Chondrocyte (in vitro differentiated cells): Measurements from ENCODE around the gene ANKRD31. TPM values are rescaled to one million over a fixed set of nuclear protein-coding genes. Genes with fewer than 3 reads are reported as not detected.

Experiments used
- DNase-seq: peaks from one replicate; pipeline ENCODE4 v3.0.0; 2021; ENCODE audit warnings: mixed read lengths, low spot score
- H3K27ac Mint-ChIP-seq: one replicate; pipeline ENCODE4 v1.8.0; 2021; ENCODE audit warnings: mild to moderate bottlenecking, moderate library complexity, mixed read lengths; ENCODE audit not compliant: unreplicated experiment
- H3K27me3 Mint-ChIP-seq: 2 replicates; pipeline ENCODE4 v1.8.0; 2021; ENCODE audit warnings: low read depth, mixed read lengths
- H3K36me3 Mint-ChIP-seq: 2 replicates; pipeline ENCODE4 v1.8.0; 2021; ENCODE audit warnings: low read depth, mixed read lengths
- H3K4me1 Mint-ChIP-seq: 2 replicates; pipeline ENCODE4 v1.8.0; 2021; ENCODE audit warnings: low read depth, mild to moderate bottlenecking, mixed read lengths
- H3K4me3 Mint-ChIP-seq: one replicate; pipeline ENCODE4 v1.8.0; 2021; ENCODE audit warnings: mild to moderate bottlenecking, moderate library complexity, mixed read lengths; ENCODE audit not compliant: unreplicated experiment
- H3K9me3 Mint-ChIP-seq: 2 replicates; pipeline ENCODE4 v1.8.0; 2021; ENCODE audit warnings: low read depth, mixed read lengths
- total RNA-seq: library from RNA; stranded (reverse); gene quantifications from 3 replicates; pipeline ENCODE4 v1.2.1, GENCODE V29; 2021
- TF ChIP-seq, protein P1 (sequence below): fragments of 200-600 bp; sonication (generic); IDR thresholded peaks from 2 replicates; pipeline ENCODE4 v1.5.0; 2021; ENCODE audit warnings: antibody characterized with exemption, mild to moderate bottlenecking, moderate library complexity

Gene ANKRD31
- total RNA-seq, 1 donor from 2014 or later = 0.10 TPM

DNA sequence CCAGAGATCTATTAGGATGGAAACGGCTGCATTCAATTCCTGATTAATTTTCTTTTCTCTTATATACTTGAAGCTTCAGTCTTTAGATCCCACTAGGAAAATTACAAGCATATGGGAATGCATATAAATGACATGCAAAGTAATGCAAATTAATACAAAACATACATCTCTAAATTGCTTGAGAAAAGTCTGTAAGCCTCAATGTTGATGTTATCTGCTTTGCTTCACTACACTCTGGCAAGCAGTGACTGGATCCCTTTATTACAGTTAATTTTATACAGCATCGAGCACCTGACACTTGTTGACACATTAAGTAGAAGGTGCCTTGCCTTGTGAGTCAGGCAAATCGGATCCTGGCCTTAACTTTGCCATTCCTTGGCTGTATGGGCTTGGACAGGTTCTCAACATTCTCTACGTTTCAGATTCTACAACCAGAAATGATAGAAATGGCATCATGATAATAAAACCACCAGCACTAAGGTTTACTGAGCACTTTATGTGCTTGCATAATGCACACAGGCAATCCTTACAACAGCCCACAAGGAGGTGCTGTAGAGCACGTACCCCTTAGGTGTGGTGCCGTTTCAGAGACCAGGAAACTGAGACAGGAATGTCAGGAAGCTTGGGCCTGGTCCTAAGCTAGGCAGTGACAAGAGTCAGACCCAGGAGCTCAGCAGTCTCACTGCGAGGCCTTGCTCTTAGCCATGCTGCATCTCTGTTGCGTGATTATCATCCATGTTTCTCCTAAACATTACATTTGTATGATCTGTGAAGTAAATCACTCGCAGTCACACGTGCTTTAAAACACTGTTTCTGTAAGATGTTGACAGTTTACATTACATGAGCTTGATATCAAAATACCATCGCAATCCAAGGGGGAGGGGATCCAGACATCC lies 187.0 kb downstream of the ANKRD31 start:
- no peak for DNase-seq
- H3K9me3 Mint-ChIP-seq = no peaks in the 10 kb centered on the region
- H3K4me1 Mint-ChIP-seq = peaks cover 52% of the 10 kb centered on the region
- no peak overlapping the region for H3K27ac Mint-ChIP-seq
- no peak overlapping the region for H3K4me3 Mint-ChIP-seq
- H3K27me3 Mint-ChIP-seq = no peaks in the 10 kb centered on the region
- TF ChIP-seq, protein P1, sequence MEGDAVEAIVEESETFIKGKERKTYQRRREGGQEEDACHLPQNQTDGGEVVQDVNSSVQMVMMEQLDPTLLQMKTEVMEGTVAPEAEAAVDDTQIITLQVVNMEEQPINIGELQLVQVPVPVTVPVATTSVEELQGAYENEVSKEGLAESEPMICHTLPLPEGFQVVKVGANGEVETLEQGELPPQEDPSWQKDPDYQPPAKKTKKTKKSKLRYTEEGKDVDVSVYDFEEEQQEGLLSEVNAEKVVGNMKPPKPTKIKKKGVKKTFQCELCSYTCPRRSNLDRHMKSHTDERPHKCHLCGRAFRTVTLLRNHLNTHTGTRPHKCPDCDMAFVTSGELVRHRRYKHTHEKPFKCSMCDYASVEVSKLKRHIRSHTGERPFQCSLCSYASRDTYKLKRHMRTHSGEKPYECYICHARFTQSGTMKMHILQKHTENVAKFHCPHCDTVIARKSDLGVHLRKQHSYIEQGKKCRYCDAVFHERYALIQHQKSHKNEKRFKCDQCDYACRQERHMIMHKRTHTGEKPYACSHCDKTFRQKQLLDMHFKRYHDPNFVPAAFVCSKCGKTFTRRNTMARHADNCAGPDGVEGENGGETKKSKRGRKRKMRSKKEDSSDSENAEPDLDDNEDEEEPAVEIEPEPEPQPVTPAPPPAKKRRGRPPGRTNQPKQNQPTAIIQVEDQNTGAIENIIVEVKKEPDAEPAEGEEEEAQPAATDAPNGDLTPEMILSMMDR = peak; percentile 84
- peaks cover 14% of the 10 kb centered on the region for H3K36me3 Mint-ChIP-seq

DNA sequence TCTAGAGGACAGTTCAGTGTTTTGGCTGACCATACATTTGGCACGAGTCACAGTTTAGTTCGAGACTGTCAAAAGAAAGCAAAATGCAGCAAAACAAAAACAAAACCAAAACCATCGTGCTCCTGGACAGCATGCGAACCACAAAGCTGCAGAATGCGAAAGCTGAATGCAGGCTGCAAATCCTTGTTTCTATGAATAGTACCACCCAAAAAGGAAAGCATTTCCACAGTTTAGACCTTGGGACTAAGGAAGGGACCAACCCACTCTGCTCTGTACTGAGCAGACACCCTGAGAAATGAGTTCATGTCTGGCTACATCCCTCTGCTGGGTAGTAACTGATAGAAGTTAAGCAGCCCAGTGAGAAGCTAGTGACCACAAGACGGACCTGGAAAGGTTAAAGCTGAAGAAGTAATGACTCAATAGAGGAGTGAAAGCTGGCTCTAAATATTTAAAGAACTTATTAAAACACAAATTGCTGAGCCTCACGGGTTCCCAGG lies 188.2 kb downstream of the ANKRD31 start:
- Mint-ChIP-seq H3K27ac (peak overlapping the region; percentile 70), H3K4me1 (peaks cover 43% of the 10 kb centered on the region), H3K27me3 (no peaks in the 10 kb centered on the region), H3K4me3 (peak overlapping the region; percentile 31), H3K9me3 (no peaks in the 10 kb centered on the region), H3K36me3 (peaks cover 17% of the 10 kb centered on the region)
- TF ChIP-seq, protein P1 = no peak
- DNase-seq = no peak

- H3K27me3 Mint-ChIP-seq = no peaks in the 10 kb centered on the region
- no peak overlapping the region for H3K27ac Mint-ChIP-seq
- no peaks in the 10 kb centered on the region for H3K9me3 Mint-ChIP-seq
- DNase-seq = no peak
- H3K4me1 Mint-ChIP-seq = peaks cover 48% of the 10 kb centered on the region
- peaks cover 19% of the 10 kb centered on the region for H3K36me3 Mint-ChIP-seq
- TF ChIP-seq, protein P1 = no peak
- no peak overlapping the region for H3K4me3 Mint-ChIP-seq
Observed at GRCh38 chr5:75047356-75047755, 189.3 kb downstream of the ANKRD31 start.

- Mint-ChIP-seq H3K9me3 (no peaks in the 10 kb centered on the region), H3K4me3 (no peak overlapping the region), H3K36me3 (peaks cover 19% of the 10 kb centered on the region), H3K27me3 (no peaks in the 10 kb centered on the region), H3K4me1 (peaks cover 42% of the 10 kb centered on the region), H3K27ac (no peak overlapping the region)
- TF ChIP-seq, protein P1 = no peak
- no peak for DNase-seq
Observed at GRCh38 chr5:75046366-75047142, 190.1 kb downstream of the ANKRD31 start.

DNA sequence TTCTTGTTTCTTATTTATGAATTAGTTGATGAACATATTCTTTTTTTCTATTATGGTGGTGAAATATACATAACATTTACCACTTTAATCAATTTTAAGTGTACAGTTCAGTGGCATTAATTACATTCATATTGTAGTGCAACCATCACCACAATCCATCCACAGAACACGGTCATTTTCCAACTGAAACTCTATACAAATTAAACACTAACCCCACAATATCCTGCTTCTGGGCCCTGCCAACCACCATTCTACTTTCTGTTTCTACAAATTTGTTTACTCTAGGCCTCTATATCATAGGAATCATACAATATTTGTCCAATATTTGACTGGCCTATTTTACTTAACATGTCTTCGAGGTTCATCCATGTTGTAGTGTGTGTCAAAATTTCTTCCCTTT lies 191.6 kb downstream of the ANKRD31 start:
- Mint-ChIP-seq H3K27ac (no peak overlapping the region), H3K9me3 (no peaks in the 10 kb centered on the region), H3K27me3 (no peaks in the 10 kb centered on the region), H3K4me1 (peaks cover 27% of the 10 kb centered on the region), H3K4me3 (no peak overlapping the region), H3K36me3 (peaks cover 20% of the 10 kb centered on the region)
- no peak for DNase-seq
- TF ChIP-seq, protein P1 = no peak
